Spleen (tissue), 7 donors: ENCODE measurements around the gene KRTAP13-3.

ENCODE experiments used
- CTCF ChIP-seq, 11 experiments: fragments of 200-600 bp in 7 of 11; fragments of 450-650 bp in 4 of 11; sonication (generic) in 4 of 11; IDR thresholded peaks in 8 of 11; conservative IDR thresholded peaks in 3 of 11; 1 replicate in 7 of 11; 2 replicates in 4 of 11; pipeline versions ENCODE4 v1.4.0 to v1.8.0; 2016 to 2021; ENCODE audit warnings: antibody characterized with exemption in 11 of 11, inconsistent platforms in 4 of 11, mild to moderate bottlenecking in 1 of 11
- POLR2A ChIP-seq, 3 donors: fragments of 450-650 bp; IDR thresholded peaks; one replicate each; pipeline ENCODE4 v1.5.1; 2017; ENCODE audit warnings: antibody characterized with exemption in 3 of 3, mild to moderate bottlenecking in 1 of 3
- donor health status: DM: no; HTN: no; CAD: no; lungs with moderate emphysema.
- donor health status: DM: no; HTN: no; CAD: no.
- donor health status: DM: no; HTN: no; CAD: no.

- TF ChIP-seq CTCF (IDR thresholded peaks at IDR 0.05 in 8 of 11, conservative IDR thresholded peaks at IDR 0.05 in 3 of 11) (no peak), POLR2A (IDR thresholded peaks at IDR 0.05) (no peak)
These were observed 16.8 kb downstream of the KRTAP13-3 start for GRCh38 chr21:30408782-30409494.
